HG02852 (cell line): ENCODE measurements around the gene PPM1H.

Experiments
- ATAC-seq: cut with Tn5 transposase; IDR thresholded peaks from one replicate; pipeline ENCODE4 v1.9.1; 2021; ENCODE audit warnings: mild to moderate bottlenecking, moderate library complexity; ENCODE audit not compliant: unreplicated experiment

PPM1H gene

GRCh38 chr12:62774794-62775193 is 160.2 kb downstream of the PPM1H start:
- peak; percentile 53 for ATAC-seq

- ATAC-seq = no peak
Measured at GRCh38 chr12:62772416-62772955, 162.5 kb downstream of the PPM1H start.

- no peak for ATAC-seq
Measured at GRCh38 chr12:62771828-62772227, 163.1 kb downstream of the PPM1H start.

- no peak for ATAC-seq
Measured at GRCh38 chr12:62770381-62770780, 164.6 kb downstream of the PPM1H start.

- ATAC-seq = no peak
Measured at GRCh38 chr12:62769076-62769619, 165.8 kb downstream of the PPM1H start.

GRCh38 chr12:62767946-62768345 is 167.0 kb downstream of the PPM1H start:
- peak; percentile 69 for ATAC-seq

- no peak for ATAC-seq
Measured at GRCh38 chr12:62767496-62767895, 167.5 kb downstream of the PPM1H start.

- no peak for ATAC-seq
Measured at GRCh38 chr12:62766496-62766895, 168.5 kb downstream of the PPM1H start.

GRCh38 chr12:62763861-62764645 is 170.9 kb downstream of the PPM1H start:
- no peak for ATAC-seq

- ATAC-seq = no peak
Measured at GRCh38 chr12:62763312-62763711, 171.6 kb downstream of the PPM1H start.

- ATAC-seq = no peak
Measured at GRCh38 chr12:62762645-62763044, 172.3 kb downstream of the PPM1H start.

- no peak for ATAC-seq
Measured at GRCh38 chr12:62761658-62762057, 173.3 kb downstream of the PPM1H start.

GRCh38 chr12:62760779-62761178 is 174.2 kb downstream of the PPM1H start:
- peak; percentile 93 for ATAC-seq

GRCh38 chr12:62760341-62760740 is 174.6 kb downstream of the PPM1H start:
- peak; percentile 33 for ATAC-seq

- no peak for ATAC-seq
Measured at GRCh38 chr12:62758216-62758615, 176.7 kb downstream of the PPM1H start.

- no peak for ATAC-seq
Measured at GRCh38 chr12:62757048-62757447, 177.9 kb downstream of the PPM1H start.

- ATAC-seq = no peak
Measured at GRCh38 chr12:62754706-62755105, 180.2 kb downstream of the PPM1H start.

- ATAC-seq = no peak
Measured at GRCh38 chr12:62751810-62752155, 183.2 kb downstream of the PPM1H start.

- no peak for ATAC-seq
Measured at GRCh38 chr12:62750941-62751809, 183.8 kb downstream of the PPM1H start.

- no peak for ATAC-seq
Measured at GRCh38 chr12:62749586-62749985, 185.4 kb downstream of the PPM1H start.

GRCh38 chr12:62748941-62749468 is 185.9 kb downstream of the PPM1H start:
- ATAC-seq = no peak
